ENCODE results near the gene NIT1. TPM values are rescaled to one million over a fixed set of nuclear protein-coding genes. Genes with fewer than 3 reads are reported as not detected.

Gene NIT1, protein sequence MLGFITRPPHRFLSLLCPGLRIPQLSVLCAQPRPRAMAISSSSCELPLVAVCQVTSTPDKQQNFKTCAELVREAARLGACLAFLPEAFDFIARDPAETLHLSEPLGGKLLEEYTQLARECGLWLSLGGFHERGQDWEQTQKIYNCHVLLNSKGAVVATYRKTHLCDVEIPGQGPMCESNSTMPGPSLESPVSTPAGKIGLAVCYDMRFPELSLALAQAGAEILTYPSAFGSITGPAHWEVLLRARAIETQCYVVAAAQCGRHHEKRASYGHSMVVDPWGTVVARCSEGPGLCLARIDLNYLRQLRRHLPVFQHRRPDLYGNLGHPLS
- total RNA-seq (2014; rRNA removed; shearing (Covaris generic)): 23.5 and 27.2 TPM in 2 replicates
- polyA plus RNA-seq (2015; cell fraction: cytosol; rRNA removed): 27.9 and 28.7 TPM in 2 replicates
- 345 and 405 TPM in 2 replicates for polyA plus RNA-seq (2015; cell fraction: nucleus; rRNA removed)

GRCh38 chr1:161117759-161118581, at the start of gene NIT1, which contains the start of gene PFDN2:
NIT1 (plus strand) TSS chr1:161118105; CDS start chr1:161118177, 72 bp downstream.
PFDN2 (minus strand) TSS chr1:161118037; CDS start chr1:161118026, 11 bp downstream.
- in situ Hi-C loops (cut with HindIII; ENCODE audit: low pct_unique_long_range_greater_than_20kb, low sequenced_read_pairs): no loop called here

GRCh38 chr1:161068306-161069234, 49.3 kb upstream of the NIT1 start:
- DNase-seq (ENCODE audit: low read depth, low spot score): no peak
- in situ Hi-C loops (cut with HindIII; ENCODE audit: low pct_unique_long_range_greater_than_20kb, low sequenced_read_pairs): no loop called here

More at GRCh38 chr1:161117759-161118581, at the start of gene NIT1, which contains the start of gene PFDN2:
- peak; percentile 75 for DNase-seq (ENCODE audit: low read depth, low spot score)

DNA sequence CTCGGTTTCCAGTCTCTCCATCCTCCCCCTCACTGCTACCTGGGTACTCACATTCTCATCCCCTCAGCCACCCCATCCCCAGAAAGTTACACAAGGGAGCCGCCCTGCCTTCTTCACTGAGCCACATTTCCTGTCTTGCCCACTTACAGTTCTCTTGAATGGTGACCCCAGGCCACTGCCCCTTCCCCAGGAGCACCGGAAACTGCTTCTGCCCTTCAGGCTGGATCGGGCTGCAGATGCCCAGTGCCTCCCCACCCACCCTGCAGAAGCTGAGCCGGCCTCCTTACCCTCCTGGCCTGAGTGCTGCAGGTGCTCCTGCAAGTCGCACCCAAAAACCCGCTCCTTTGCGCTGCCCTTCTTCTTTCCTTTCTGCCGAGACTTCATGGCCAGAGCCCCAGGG, 48.7 kb upstream of the NIT1 start:
- in situ Hi-C loops (cut with HindIII; ENCODE audit: low pct_unique_long_range_greater_than_20kb, low sequenced_read_pairs): no loop called here
- no peak for DNase-seq (ENCODE audit: low read depth, low spot score)

DNA sequence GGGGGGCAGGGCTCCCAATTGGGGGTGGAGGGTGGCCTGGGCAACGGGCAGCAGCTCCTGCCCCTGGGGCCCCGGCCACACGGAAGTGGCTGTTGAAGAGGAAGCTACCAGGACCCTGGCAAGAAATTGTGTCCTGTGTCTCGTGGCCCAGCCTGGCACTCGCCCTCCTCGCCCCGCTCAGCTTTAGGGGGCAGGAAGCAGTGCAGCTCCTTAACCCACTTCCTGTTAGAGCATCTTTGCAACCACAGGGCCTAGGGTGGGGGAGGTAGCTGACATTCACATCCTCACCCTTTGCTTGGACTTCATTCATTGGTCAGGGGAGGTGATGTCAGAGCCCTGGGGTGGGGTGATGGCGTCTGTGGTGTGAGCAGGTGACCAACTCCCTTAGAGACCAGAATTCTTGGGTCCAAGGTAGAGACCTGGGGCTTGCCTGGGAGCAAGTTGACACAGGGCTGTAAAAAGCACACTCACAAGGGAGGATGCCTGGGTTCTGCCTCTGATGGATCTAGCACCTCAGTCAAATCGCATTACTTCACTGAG, 48.1 kb upstream of the NIT1 start, which contains the start of gene ARHGAP30:
Gene ARHGAP30 (minus strand): TSS at position 161 of the 540 bp plus-strand sequence. CDS start 267 bp downstream, outside the sequence.
- in situ Hi-C loops (cut with HindIII; ENCODE audit: low pct_unique_long_range_greater_than_20kb, low sequenced_read_pairs): no loop called here
- DNase-seq (ENCODE audit: low read depth, low spot score): no peak

DNA sequence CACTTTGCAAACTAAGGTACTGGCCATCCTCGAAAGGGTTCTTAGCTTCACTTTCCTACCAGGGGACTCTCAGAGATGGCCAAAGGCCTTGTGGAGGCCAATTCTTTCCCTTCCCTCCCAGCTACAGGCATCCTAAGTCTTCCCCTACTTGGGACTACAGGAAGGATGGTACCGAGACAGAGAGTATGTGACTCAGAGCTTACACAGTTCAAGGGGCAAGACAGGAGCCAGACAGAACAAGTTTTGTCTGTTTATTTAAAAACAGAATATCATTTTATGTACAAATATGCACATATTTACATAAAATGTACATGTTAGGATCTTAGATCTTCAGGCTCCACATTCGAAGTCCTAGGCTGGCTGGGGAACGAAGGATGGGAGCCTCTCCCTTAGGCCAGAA, 47.1 kb upstream of the NIT1 start:
- in situ Hi-C loops (cut with HindIII; ENCODE audit: low pct_unique_long_range_greater_than_20kb, low sequenced_read_pairs): no loop called here
- DNase-seq (ENCODE audit: low read depth, low spot score): no peak

DNA sequence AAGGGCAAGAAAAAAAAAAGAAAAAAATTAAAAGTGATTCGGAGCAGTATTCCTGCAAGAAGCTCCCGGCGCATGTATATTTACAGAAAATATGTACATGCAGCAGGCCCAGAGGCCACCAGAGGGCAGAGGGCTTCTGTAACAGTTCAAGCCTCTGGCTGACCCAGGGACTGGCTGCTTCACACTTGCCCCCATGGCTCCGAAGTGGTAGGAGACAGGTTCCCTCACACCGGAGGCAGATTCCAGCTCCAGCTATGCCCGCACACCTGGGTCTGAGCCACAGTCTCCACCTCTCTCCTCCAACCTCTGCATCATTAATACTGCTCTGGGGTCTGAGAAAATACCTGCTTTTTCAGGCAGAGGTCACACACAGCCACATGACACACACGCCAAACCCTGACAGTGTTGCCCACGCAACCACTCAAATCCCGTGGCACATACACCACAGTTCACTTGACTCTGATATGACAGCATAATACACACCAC, 46.0 kb upstream of the NIT1 start:
- in situ Hi-C loops (cut with HindIII; ENCODE audit: low pct_unique_long_range_greater_than_20kb, low sequenced_read_pairs): no loop called here
- DNase-seq (ENCODE audit: low read depth, low spot score): peak; percentile 71

- DNase-seq (ENCODE audit: low read depth, low spot score): no peak
- in situ Hi-C loops (cut with HindIII; ENCODE audit: low pct_unique_long_range_greater_than_20kb, low sequenced_read_pairs): no loop called here
These were observed 45.0 kb upstream of the NIT1 start for GRCh38 chr1:161072751-161073449.

GRCh38 chr1:161073474-161074121, 44.3 kb upstream of the NIT1 start:
- in situ Hi-C loops (cut with HindIII; ENCODE audit: low pct_unique_long_range_greater_than_20kb, low sequenced_read_pairs): no loop called here
- no peak for DNase-seq (ENCODE audit: low read depth, low spot score)

- in situ Hi-C loops (cut with HindIII; ENCODE audit: low pct_unique_long_range_greater_than_20kb, low sequenced_read_pairs): no loop called here
- no peak for DNase-seq (ENCODE audit: low read depth, low spot score)
These were observed 43.1 kb upstream of the NIT1 start for GRCh38 chr1:161074676-161075368.

GRCh38 chr1:161076410-161076809, 41.5 kb upstream of the NIT1 start:
- no peak for DNase-seq (ENCODE audit: low read depth, low spot score)
- in situ Hi-C loops (cut with HindIII; ENCODE audit: low pct_unique_long_range_greater_than_20kb, low sequenced_read_pairs): no loop called here

DNA sequence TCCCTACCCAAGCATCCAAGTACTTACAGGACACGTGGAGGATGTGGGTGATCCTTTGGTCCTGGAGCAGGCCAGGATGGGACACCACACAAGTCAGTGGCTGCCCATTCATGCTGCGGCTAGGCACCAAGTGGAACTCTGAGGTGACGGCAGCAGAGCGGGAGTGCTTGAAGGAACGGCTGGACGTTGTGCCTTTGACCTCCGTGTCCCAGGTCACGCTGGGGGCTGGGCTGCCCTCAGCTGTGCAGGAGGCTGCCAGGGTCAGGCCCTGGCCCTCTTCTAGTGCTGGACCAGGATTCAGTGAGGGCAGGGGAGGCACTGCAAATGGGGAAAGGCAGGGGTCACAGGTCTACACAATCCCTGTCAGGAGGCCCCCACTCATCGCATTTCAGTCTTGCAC, 40.5 kb upstream of the NIT1 start:
- in situ Hi-C loops (cut with HindIII; ENCODE audit: low pct_unique_long_range_greater_than_20kb, low sequenced_read_pairs): no loop called here
- no peak for DNase-seq (ENCODE audit: low read depth, low spot score)

DNA sequence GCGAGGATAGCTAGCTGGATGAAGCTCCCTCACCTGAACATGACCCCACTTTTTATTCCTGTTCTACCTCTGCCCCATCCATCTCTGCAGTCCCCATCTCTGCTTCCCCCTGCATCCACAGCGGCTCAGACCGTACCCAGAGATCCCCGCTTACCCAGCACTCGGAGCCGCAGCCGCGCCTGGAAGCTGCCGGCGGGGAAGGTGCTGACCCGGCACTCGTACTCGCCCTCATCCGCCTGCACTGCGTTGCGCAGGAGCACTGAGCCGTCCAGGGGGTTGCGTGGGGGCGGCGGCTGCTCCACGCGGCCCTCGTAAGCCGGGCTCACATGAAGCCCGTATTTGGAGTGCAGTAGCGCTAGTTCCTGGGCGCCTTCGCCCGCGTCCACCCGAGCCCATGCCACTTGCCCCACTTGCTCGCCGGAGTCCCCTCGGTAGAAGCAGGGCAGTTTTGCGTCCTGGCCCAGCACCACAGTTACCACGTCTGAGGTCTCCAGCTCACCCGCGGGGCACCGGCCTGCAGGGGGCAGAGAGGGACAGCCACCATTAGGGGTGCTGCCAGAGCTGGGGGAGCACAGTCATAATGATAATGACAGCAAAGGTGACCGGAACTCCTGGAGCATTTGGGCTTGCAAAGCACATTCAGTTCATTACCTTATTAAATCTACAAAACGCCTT, 38.3 kb upstream of the NIT1 start:
- in situ Hi-C loops (cut with HindIII; ENCODE audit: low pct_unique_long_range_greater_than_20kb, low sequenced_read_pairs): no loop called here
- no peak for DNase-seq (ENCODE audit: low read depth, low spot score)

DNA sequence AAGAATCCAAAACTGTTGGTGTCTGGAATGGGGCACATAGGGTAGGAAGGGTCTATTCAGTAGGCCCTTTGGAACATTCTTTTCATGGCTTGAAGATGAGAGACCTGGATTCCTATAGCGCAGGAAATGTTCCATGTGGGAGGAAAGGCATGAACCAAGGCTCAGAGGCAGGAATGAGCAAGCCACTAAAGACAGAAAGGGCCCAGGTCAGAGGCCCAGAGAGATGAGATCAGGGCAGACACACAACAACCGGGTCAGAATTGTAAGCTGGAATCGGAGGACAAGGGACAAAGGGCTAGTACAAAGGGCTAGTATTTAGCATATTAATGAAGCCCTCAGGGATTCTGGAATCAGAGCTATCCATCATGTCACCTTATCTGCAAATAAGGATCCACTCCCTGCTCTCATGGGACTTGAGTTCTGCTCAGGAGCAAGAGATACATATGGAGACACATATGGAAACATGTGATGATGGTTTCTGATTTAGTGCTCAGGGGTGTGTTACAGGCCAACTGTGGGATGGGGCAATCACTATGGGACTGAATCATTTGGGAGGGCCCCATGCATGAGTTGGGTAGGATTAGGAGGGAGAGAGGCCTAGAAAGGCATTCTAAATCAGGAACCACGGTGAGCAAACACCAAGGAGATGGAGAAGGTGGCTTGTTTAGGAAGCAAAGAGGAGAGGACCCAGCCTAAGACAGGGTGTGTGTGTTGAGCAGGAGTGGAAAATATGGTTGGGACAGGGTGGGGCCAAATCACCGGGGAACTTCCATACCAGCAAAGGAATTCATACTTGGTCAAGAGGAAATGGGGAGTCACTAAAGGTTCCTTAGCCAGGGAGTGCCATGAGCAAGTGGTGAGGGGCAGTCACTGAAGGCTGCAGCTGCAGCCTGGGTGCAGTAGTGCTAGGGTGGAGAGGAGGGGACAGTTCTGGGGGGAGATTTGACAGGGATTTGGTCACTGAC, 37.2 kb upstream of the NIT1 start:
- DNase-seq (ENCODE audit: low read depth, low spot score): no peak
- in situ Hi-C loops (cut with HindIII; ENCODE audit: low pct_unique_long_range_greater_than_20kb, low sequenced_read_pairs): no loop called here

- in situ Hi-C loops (cut with HindIII; ENCODE audit: low pct_unique_long_range_greater_than_20kb, low sequenced_read_pairs): no loop called here
- DNase-seq (ENCODE audit: low read depth, low spot score): no peak
These were observed 36.4 kb upstream of the NIT1 start for GRCh38 chr1:161081519-161081918.

Data from SK-MEL-5 (cell line).